Activated naive CD4-positive, alpha-beta T cell treated with anti-CD3 and anti-CD28 coated beads, Interleukin-2, amount 50 U/mL, for 72 hours (primary cell): ENCODE measurements around the gene FSIP1. TPM values are rescaled to one million over a fixed set of nuclear protein-coding genes. Genes with fewer than 3 reads are reported as not detected.

Source experiments
- ATAC-seq, 2 donors: fragments of 150-1000 bp; cut with Tn5 transposase; 2 replicates each; pipeline ENCODE4 v1.10.0; 2021; ENCODE audit warnings: mild to moderate bottlenecking in 2 of 2, moderate library complexity in 2 of 2
- DNase-seq, 2 donors: peaks; one replicate each; pipeline ENCODE4 v3.0.0; 2021 to 2022; ENCODE audit warnings: low spot score in 2 of 2
- H3K27ac Mint-ChIP-seq, 2 donors: one replicate each; pipeline ENCODE4 v1.8.0; 2022; ENCODE audit warnings: mild to moderate bottlenecking in 2 of 2, mixed read lengths in 2 of 2
- H3K36me3 Mint-ChIP-seq, 2 donors: one replicate each; pipeline ENCODE4 v1.8.0; 2022; ENCODE audit warnings: mixed read lengths in 2 of 2
- H3K9me3 Mint-ChIP-seq, 2 donors: one replicate each; pipeline ENCODE4 v1.8.0; 2022; ENCODE audit warnings: mixed read lengths in 2 of 2
- total RNA-seq, 2 donors: library from RNA; stranded (reverse); gene quantifications; one replicate each; pipeline ENCODE4 v1.2.3, GENCODE V29; 2022

FSIP1 gene
- total RNA-seq, 2 donors from 2014 or later = 0.18 to 1.1 TPM

- ATAC-seq = no peak
- H3K9me3 Mint-ChIP-seq = peaks cover 0 to 16% of the 10 kb centered on the region in 2 donors
- peak overlapping the region; percentile 3 to 62 for H3K27ac Mint-ChIP-seq
- DNase-seq = no peak
- H3K36me3 Mint-ChIP-seq = peaks cover 2 to 32% of the 10 kb centered on the region in 2 donors
Observed at GRCh38 chr15:39629906-39630305, 152.7 kb downstream of the FSIP1 start.

GRCh38 chr15:39629371-39629770 is 153.3 kb downstream of the FSIP1 start:
- DNase-seq (peak; percentile 48 to 63), ATAC-seq (peak; percentile 66 to 72)
- Mint-ChIP-seq H3K9me3 (peaks cover 0 to 17% of the 10 kb centered on the region in 2 donors), H3K27ac (peak overlapping the region; percentile 62 to 88), H3K36me3 (peaks cover 4 to 34% of the 10 kb centered on the region in 2 donors)

- Mint-ChIP-seq H3K9me3 (peaks cover 0 to 17% of the 10 kb centered on the region in 2 donors), H3K36me3 (peaks cover 4 to 34% of the 10 kb centered on the region in 2 donors), H3K27ac (peak overlapping the region; percentile 62 to 88)
- ATAC-seq (no peak), DNase-seq (no peak)
Observed at GRCh38 chr15:39628546-39629257, 153.9 kb downstream of the FSIP1 start.

- no peak overlapping the region for H3K27ac Mint-ChIP-seq
- H3K9me3 Mint-ChIP-seq = peaks cover 0 to 17% of the 10 kb centered on the region in 2 donors
- peaks cover 4 to 34% of the 10 kb centered on the region in 2 donors for H3K36me3 Mint-ChIP-seq
- no peak for DNase-seq
- no peak for ATAC-seq
Observed at GRCh38 chr15:39628144-39628508, 154.5 kb downstream of the FSIP1 start.

GRCh38 chr15:39627451-39628143 is 155.0 kb downstream of the FSIP1 start:
- DNase-seq (peak in 1 of 2 donors; percentile 3), ATAC-seq (no peak)
- Mint-ChIP-seq H3K27ac (peak overlapping the region in 1 of 2 donors; percentile 32), H3K36me3 (peaks cover 4 to 34% of the 10 kb centered on the region in 2 donors), H3K9me3 (peaks cover 0 to 17% of the 10 kb centered on the region in 2 donors)

- DNase-seq = no peak
- peak overlapping the region; percentile 90 to 99 for H3K27ac Mint-ChIP-seq
- H3K9me3 Mint-ChIP-seq = peaks cover 0 to 17% of the 10 kb centered on the region in 2 donors
- ATAC-seq = no peak
- H3K36me3 Mint-ChIP-seq = peaks cover 4 to 34% of the 10 kb centered on the region in 2 donors
Observed at GRCh38 chr15:39625856-39626255, 156.8 kb downstream of the FSIP1 start.

GRCh38 chr15:39625451-39625850 is 157.2 kb downstream of the FSIP1 start:
- ATAC-seq = no peak
- Mint-ChIP-seq H3K27ac (peak overlapping the region; percentile 90 to 99), H3K36me3 (peaks cover 4 to 34% of the 10 kb centered on the region in 2 donors), H3K9me3 (peaks cover 0 to 17% of the 10 kb centered on the region in 2 donors)
- DNase-seq = no peak

GRCh38 chr15:39624806-39625205 is 157.8 kb downstream of the FSIP1 start:
- Mint-ChIP-seq H3K27ac (peak overlapping the region; percentile 90 to 99), H3K36me3 (peaks cover 7 to 34% of the 10 kb centered on the region in 2 donors), H3K9me3 (peaks cover 0 to 17% of the 10 kb centered on the region in 2 donors)
- DNase-seq (peak; percentile 64 to 71), ATAC-seq (peak; percentile 74 to 77)

GRCh38 chr15:39623529-39623931 is 159.1 kb downstream of the FSIP1 start:
- ATAC-seq (peak; percentile 86 to 90), DNase-seq (peak in 1 of 2 donors; percentile 37)
- peak overlapping the region; percentile 90 to 92 for H3K27ac Mint-ChIP-seq
- peaks cover 0 to 17% of the 10 kb centered on the region in 2 donors for H3K9me3 Mint-ChIP-seq
- H3K36me3 Mint-ChIP-seq = peaks cover 9 to 34% of the 10 kb centered on the region in 2 donors

- DNase-seq (no peak), ATAC-seq (no peak)
- Mint-ChIP-seq H3K27ac (peak overlapping the region in 1 of 2 donors; percentile 90), H3K9me3 (peaks cover 0 to 13% of the 10 kb centered on the region in 2 donors), H3K36me3 (peaks cover 9 to 30% of the 10 kb centered on the region in 2 donors)
Observed at GRCh38 chr15:39622660-39623516, 159.8 kb downstream of the FSIP1 start.

- ATAC-seq = no peak
Observed at GRCh38 chr15:39621976-39622375, 160.7 kb downstream of the FSIP1 start.

GRCh38 chr15:39621210-39621609 is 161.4 kb downstream of the FSIP1 start:
- peaks cover 0 to 4% of the 10 kb centered on the region in 2 donors for H3K9me3 Mint-ChIP-seq
- ATAC-seq = no peak
- DNase-seq = no peak
- H3K27ac Mint-ChIP-seq = no peak overlapping the region
- H3K36me3 Mint-ChIP-seq = peaks cover 9 to 13% of the 10 kb centered on the region in 2 donors

More at GRCh38 chr15:39621976-39622375, 160.7 kb downstream of the FSIP1 start:
- H3K36me3 Mint-ChIP-seq = peaks cover 9 to 21% of the 10 kb centered on the region in 2 donors
- no peak overlapping the region for H3K27ac Mint-ChIP-seq
- peaks cover 0 to 8% of the 10 kb centered on the region in 2 donors for H3K9me3 Mint-ChIP-seq
- DNase-seq = no peak

GRCh38 chr15:39618063-39618823 is 164.4 kb downstream of the FSIP1 start:
- Mint-ChIP-seq H3K9me3 (peaks cover 0 to 7% of the 10 kb centered on the region in 2 donors), H3K36me3 (peaks cover 5 to 9% of the 10 kb centered on the region in 2 donors), H3K27ac (no peak overlapping the region)
- no peak for ATAC-seq
- no peak for DNase-seq

GRCh38 chr15:39616731-39617455 is 165.7 kb downstream of the FSIP1 start:
- Mint-ChIP-seq H3K9me3 (peaks cover 5 to 13% of the 10 kb centered on the region in 2 donors), H3K27ac (no peak overlapping the region), H3K36me3 (peaks cover 9 to 17% of the 10 kb centered on the region in 2 donors)
- ATAC-seq (no peak), DNase-seq (no peak)

GRCh38 chr15:39613861-39614260 is 168.8 kb downstream of the FSIP1 start:
- Mint-ChIP-seq H3K36me3 (peaks cover 16 to 29% of the 10 kb centered on the region in 2 donors), H3K27ac (no peak overlapping the region), H3K9me3 (peaks cover 17 to 26% of the 10 kb centered on the region in 2 donors)
- DNase-seq = no peak
- no peak for ATAC-seq
